GM18870 (cell line): ENCODE results near the gene LUC7L2.
"Not testable (repeated sequence)": the region's sequence is repeated elsewhere in the genome, so short reads cannot be mapped to it uniquely, and the experiment has no call there.

Source experiments
- ATAC-seq: cut with Tn5 transposase; IDR thresholded peaks from one replicate; pipeline ENCODE4 v1.9.1; 2021; ENCODE audit warnings: moderate library complexity; ENCODE audit not compliant: unreplicated experiment

LUC7L2 gene

GRCh38 chr7:139441961-139442360 is 82.3 kb downstream of the LUC7L2 start:
- ATAC-seq, result no peak

GRCh38 chr7:139446051-139446890 is 86.6 kb downstream of the LUC7L2 start:
- ATAC-seq, result no peak

DNA sequence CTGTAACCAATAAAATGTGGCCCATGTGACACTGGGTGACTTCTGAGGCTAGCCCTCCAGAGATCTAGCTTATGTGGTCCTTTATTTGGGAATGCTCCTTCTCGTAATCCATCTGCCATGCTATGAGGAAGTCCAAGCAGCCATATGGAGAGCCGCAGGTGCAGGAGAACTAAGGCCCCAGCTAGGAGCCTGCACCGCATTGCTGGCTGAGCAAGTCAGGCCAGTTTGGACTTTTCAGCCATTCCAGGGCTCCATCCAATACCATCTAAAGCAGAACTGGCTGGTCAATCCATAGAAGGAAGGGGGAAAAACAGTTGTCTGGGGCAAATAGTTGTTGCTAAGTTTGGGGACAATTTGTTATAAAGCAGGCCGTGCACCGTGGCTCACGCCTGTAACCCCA is 91.2 kb downstream of the LUC7L2 start:
- no peak for ATAC-seq

DNA sequence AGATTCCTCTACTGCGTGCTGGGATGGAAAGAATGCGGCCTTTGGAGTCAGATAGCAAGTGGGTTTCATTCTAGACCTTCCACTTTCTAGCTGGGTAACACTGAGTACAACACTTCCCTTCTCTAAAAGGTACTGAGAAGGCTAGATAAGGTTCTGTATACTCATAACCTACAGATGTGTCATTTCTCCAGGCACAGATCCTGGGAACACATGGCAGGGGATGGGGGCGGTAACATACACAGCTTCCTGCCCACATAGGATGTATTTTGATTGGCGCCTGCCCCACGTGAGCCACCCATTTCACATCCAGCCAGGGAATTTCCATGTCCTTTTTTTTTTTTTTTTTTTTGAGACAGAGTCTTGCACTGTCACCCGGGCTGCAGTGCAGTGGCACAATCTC is 91.9 kb downstream of the LUC7L2 start:
- no peak for ATAC-seq

GRCh38 chr7:139452958-139453672 is 93.4 kb downstream of the LUC7L2 start:
- no peak for ATAC-seq

DNA sequence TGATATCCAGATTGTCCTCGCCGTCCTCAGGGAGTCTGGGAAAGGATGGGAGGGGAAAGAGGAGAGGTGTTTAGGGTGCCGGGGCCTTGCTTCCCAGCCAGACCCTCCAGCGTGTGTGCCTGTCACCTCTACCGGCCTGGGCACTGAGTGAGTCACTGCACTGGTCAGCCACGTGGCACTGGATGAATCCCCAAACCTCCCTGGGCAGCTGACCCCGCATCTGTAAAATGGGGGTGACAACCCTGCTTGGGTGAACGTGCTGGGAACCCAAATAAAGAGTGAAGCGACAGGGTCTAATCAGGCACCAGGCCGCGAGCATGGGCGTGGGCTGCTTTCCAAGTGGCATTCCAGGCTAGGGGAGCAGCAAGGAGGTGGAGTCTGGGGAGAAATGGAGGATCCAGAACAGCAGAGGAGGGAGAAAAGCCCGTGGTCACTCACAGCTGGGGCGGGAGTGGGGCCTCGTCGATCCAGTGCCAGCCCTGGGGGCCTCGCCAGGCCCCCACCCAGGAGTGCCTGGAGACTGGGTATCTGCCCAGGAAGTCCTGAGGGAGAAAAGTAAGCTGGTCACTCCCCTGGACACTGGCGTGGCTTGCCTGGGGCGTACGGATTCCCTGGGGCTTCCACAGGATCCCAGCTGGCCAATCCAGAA is 94.1 kb downstream of the LUC7L2 start:
- no peak for ATAC-seq

- no peak for ATAC-seq
Measured at GRCh38 chr7:139455789-139456188, 96.1 kb downstream of the LUC7L2 start.

DNA sequence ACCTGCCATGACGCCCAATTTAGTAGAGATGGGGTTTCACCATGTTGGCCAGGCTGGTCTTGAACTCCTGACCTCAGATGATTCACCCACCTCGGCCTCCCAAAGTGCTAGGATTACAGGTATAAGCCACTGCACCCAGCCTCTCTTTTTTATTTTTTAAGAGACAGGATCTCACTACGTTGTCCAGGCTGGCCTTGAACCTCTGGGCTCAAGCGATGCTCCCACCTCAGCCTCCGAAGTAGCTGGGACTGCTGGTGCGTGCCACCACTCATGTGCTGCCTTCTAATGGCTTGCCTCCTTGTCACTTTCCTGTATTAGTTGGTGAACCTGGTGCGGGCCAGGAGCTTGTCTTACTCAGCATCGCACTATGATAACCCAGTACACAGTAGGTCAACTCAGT is 96.8 kb downstream of the LUC7L2 start:
- no peak for ATAC-seq

DNA sequence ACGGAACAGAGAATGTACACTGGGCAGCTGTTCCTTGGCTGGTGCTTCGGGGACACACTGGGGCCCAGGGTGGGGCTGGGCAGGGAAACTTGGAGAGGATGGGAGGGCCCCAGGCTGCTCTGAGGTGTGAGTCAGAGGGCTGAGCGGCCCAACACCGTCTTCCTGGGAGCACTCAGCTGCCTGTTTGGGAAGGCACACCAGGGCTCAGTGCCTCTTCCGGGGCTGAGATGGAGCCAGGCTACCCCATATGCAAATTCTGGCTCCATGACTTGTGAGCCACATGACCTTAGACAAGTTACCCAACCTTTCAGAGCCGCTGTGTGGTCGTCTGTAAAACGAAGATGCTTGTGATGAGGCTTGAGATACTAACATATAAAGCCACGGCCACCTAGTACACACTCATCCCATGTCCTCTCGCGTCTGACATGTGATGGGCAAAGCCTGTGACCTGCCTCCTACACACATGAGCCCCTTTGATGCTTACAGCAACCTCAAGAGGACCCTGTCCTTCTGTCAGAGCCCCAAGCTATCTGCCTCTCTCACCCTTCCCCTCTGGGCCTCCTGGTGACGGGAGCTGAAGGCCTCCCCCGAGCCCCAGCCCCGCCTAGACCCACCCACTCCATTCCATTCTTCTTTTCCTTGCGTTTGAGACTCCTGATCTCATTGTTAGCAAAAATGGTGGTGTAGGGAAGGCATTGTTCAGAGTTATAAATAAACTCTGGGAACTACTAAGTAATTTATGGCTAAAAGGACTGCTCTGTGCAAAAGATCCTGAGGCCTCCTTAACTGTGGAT is 97.7 kb downstream of the LUC7L2 start:
- ATAC-seq, result no peak

- not testable (repeated sequence) for ATAC-seq
Measured at GRCh38 chr7:139463421-139463820, 103.7 kb downstream of the LUC7L2 start.

GRCh38 chr7:139464511-139464910 is 104.8 kb downstream of the LUC7L2 start:
- not testable (repeated sequence) for ATAC-seq

- not testable (repeated sequence) for ATAC-seq
Measured at GRCh38 chr7:139465072-139465471, 105.4 kb downstream of the LUC7L2 start.

DNA sequence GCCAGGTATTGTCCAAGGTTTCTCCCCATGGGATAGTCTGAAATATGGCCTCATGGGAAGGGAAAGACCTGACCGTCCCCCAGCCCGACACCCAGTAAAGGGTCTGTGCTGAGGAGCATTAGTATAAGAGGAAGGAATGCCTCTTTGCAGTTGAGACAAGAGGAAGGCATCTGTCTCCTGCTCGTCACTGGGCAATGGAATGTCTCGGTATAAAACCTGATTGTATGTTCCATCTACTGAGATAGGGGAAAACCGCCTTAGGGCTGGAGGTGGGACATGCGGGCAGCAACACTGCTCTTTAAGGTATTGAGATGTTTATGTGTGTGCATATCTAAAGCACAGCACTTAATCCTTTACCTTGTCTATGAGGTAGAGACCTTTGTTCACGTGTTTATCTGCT is 108.0 kb downstream of the LUC7L2 start:
- ATAC-seq, result not testable (repeated sequence)

GRCh38 chr7:139468281-139468680 is 108.6 kb downstream of the LUC7L2 start:
- ATAC-seq, result not testable (repeated sequence)

DNA sequence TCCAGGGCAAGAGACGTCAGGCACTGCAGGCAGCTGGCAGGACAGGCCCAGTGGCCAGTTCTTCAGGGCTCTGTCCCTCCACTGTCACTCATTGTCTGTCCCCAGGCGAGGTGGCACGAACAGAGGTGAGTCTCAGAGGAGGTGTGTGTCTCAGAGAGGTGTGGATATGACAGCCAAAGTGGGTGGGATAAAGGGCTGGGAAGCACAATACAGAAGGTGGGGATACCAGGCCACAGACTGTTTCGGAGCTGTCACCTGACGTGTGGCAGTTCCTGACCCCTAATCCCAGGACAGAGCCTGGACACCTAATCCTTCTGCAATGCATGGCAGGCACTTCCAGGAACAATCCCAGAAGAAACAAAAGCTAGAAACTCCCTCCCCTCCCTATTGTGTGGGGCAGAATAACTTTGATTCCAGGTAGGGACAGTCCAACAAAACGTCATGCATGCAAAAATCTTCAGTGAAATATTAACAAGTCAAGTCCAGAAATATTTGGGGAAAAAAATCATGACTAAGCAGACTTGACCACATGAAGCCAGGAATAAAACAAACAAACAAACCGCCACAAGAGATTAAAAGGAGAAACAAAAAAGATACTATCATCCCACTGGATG is 112.2 kb downstream of the LUC7L2 start:
- ATAC-seq, result no peak
